ENCODE data around the gene MAFB. TPM values are rescaled to one million over a fixed set of nuclear protein-coding genes. Genes with fewer than 3 reads are reported as not detected.

Gene MAFB
- total and polyA plus RNA-seq, 2 donors (not counting 1 experiment from before 2014, with no cell fraction given) = 0.40 to 3.0 TPM

DNA sequence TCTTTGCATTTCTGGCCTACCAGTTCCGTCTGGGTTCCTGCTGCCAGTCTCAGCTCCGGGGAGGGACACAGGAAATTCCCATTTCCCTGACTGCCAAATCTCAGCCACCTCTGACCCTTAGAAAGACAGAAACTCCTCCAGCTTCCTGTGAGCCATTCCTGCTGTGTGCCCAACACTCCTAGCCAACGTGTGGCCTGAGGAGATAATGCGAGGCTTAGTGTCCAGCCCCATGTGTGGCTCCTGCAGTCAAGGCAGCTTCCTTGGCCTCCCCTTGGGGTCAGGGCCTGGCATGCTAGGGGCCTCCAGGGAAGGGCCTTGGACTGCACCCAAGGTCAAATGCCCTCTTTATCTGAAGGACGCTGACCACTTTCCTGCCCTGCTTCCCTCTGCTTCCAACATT lies 45.1 kb downstream of the MAFB start:
- H3K9me3 ChIP-seq (ENCODE audit: control insufficient read depth, insufficient read depth, low read depth, low read length) = no peaks in the 10 kb centered on the region

GRCh38 chr20:40641809-40642208 lies 47.2 kb downstream of the MAFB start:
- Histone ChIP-seq H3K9me3 (ENCODE audit: control insufficient read depth, insufficient read depth, low read depth, low read length) (no peaks in the 10 kb centered on the region), H3K4me2 (ENCODE audit: extremely low read depth, insufficient read depth, low read length) (no peak overlapping the region), H3K4me1 (ENCODE audit: control insufficient read depth, extremely low read depth, insufficient read depth, low read length) (no peaks in the 10 kb centered on the region), H2AFZ (ENCODE audit: low read length) (no peak overlapping the region), H3K27ac (ENCODE audit: insufficient read depth, low read length) (no peak overlapping the region), H3K27me3 (ENCODE audit: control insufficient read depth, insufficient read depth, low read length) (no peaks in the 10 kb centered on the region), H3K9ac (ENCODE audit: insufficient read depth, low read length) (no peak overlapping the region), H3K79me2 (ENCODE audit: control insufficient read depth, insufficient read depth, low read length) (no peaks in the 10 kb centered on the region), H4K20me1 (ENCODE audit: control insufficient read depth, extremely low read depth, insufficient read depth, low read length) (no peaks in the 10 kb centered on the region), H3K4me3 (replicated peaks in 1 of 4; ENCODE audit: control extremely low read depth in 1 of 4, insufficient read depth in 1 of 4, low read depth in 3 of 4, low read length in 4 of 4) (no peak overlapping the region), H3K36me3 (ENCODE audit: control insufficient read depth, insufficient read depth, low read length) (no peaks in the 10 kb centered on the region)
- DNase-seq (ENCODE audit: low read depth in 2 of 2) = no peak
- no peak for TF ChIP-seq EZH2 (IDR thresholded peaks at IDR 0.05; ENCODE audit: low read length, missing control alignments)
- TF ChIP-seq, protein P1, sequence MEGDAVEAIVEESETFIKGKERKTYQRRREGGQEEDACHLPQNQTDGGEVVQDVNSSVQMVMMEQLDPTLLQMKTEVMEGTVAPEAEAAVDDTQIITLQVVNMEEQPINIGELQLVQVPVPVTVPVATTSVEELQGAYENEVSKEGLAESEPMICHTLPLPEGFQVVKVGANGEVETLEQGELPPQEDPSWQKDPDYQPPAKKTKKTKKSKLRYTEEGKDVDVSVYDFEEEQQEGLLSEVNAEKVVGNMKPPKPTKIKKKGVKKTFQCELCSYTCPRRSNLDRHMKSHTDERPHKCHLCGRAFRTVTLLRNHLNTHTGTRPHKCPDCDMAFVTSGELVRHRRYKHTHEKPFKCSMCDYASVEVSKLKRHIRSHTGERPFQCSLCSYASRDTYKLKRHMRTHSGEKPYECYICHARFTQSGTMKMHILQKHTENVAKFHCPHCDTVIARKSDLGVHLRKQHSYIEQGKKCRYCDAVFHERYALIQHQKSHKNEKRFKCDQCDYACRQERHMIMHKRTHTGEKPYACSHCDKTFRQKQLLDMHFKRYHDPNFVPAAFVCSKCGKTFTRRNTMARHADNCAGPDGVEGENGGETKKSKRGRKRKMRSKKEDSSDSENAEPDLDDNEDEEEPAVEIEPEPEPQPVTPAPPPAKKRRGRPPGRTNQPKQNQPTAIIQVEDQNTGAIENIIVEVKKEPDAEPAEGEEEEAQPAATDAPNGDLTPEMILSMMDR (conservative IDR thresholded peaks at IDR 0.05 in 1 of 2, IDR thresholded peaks at IDR 0.05 in 1 of 2; ENCODE audit: low read depth in 1 of 2, low read length in 2 of 2) = no peak

More for the DNA sequence above, 45.1 kb downstream of the MAFB start:
- no peak for DNase-seq (ENCODE audit: low read depth in 2 of 2)
- Histone ChIP-seq H2AFZ (ENCODE audit: low read length) (no peak overlapping the region), H3K79me2 (ENCODE audit: control insufficient read depth, insufficient read depth, low read length) (no peaks in the 10 kb centered on the region), H3K4me2 (ENCODE audit: extremely low read depth, insufficient read depth, low read length) (no peak overlapping the region), H3K27me3 (ENCODE audit: control insufficient read depth, insufficient read depth, low read length) (no peaks in the 10 kb centered on the region), H3K27ac (ENCODE audit: insufficient read depth, low read length) (no peak overlapping the region), H4K20me1 (ENCODE audit: control insufficient read depth, extremely low read depth, insufficient read depth, low read length) (no peaks in the 10 kb centered on the region), H3K36me3 (ENCODE audit: control insufficient read depth, insufficient read depth, low read length) (no peaks in the 10 kb centered on the region), H3K9ac (ENCODE audit: insufficient read depth, low read length) (no peak overlapping the region), H3K4me3 (replicated peaks in 1 of 4; ENCODE audit: control extremely low read depth in 1 of 4, insufficient read depth in 1 of 4, low read depth in 3 of 4, low read length in 4 of 4) (no peak overlapping the region), H3K4me1 (ENCODE audit: control insufficient read depth, extremely low read depth, insufficient read depth, low read length) (no peaks in the 10 kb centered on the region)
- no peak for TF ChIP-seq EZH2 (IDR thresholded peaks at IDR 0.05; ENCODE audit: low read length, missing control alignments)
- TF ChIP-seq, protein P1 (conservative IDR thresholded peaks at IDR 0.05 in 1 of 2, IDR thresholded peaks at IDR 0.05 in 1 of 2; ENCODE audit: low read depth in 1 of 2, low read length in 2 of 2) = no peak

DNA sequence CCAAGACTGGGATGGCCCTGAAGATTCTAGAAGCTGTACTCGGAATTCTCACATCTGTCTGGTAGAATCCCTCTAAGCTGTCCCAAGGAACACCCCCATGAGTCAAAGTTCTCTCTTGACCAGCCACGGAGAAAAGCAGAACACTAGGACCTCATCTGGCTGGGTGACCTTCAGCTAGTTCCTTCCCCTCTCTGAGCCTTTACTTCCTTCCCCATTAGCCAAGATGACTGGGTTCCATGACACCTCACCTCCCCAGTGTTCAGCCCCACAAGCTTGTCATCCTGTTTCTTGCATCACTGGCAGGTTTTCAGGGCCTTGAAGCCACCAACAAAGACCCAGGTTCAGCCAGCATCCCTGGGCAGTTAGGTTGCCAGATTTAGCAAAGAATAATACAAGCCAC lies 47.8 kb downstream of the MAFB start:
- Histone ChIP-seq H3K4me3 (replicated peaks in 1 of 4; ENCODE audit: control extremely low read depth in 1 of 4, insufficient read depth in 1 of 4, low read depth in 3 of 4, low read length in 4 of 4) (no peak overlapping the region), H4K20me1 (ENCODE audit: control insufficient read depth, extremely low read depth, insufficient read depth, low read length) (no peaks in the 10 kb centered on the region), H3K4me2 (ENCODE audit: extremely low read depth, insufficient read depth, low read length) (no peak overlapping the region), H3K9me3 (ENCODE audit: control insufficient read depth, insufficient read depth, low read depth, low read length) (no peaks in the 10 kb centered on the region), H3K4me1 (ENCODE audit: control insufficient read depth, extremely low read depth, insufficient read depth, low read length) (no peaks in the 10 kb centered on the region), H3K27ac (ENCODE audit: insufficient read depth, low read length) (no peak overlapping the region), H3K36me3 (ENCODE audit: control insufficient read depth, insufficient read depth, low read length) (no peaks in the 10 kb centered on the region), H3K27me3 (ENCODE audit: control insufficient read depth, insufficient read depth, low read length) (no peaks in the 10 kb centered on the region), H3K9ac (ENCODE audit: insufficient read depth, low read length) (no peak overlapping the region), H2AFZ (ENCODE audit: low read length) (no peak overlapping the region), H3K79me2 (ENCODE audit: control insufficient read depth, insufficient read depth, low read length) (no peaks in the 10 kb centered on the region)
- TF ChIP-seq, protein P1 (conservative IDR thresholded peaks at IDR 0.05 in 1 of 2, IDR thresholded peaks at IDR 0.05 in 1 of 2; ENCODE audit: low read depth in 1 of 2, low read length in 2 of 2) = no peak
- TF ChIP-seq EZH2 (IDR thresholded peaks at IDR 0.05; ENCODE audit: low read length, missing control alignments) = no peak
- no peak for DNase-seq (ENCODE audit: low read depth in 2 of 2)

All from fibroblast of lung (primary cell).